ENCODE data around the gene MIA2. TPM values are rescaled to one million over a fixed set of nuclear protein-coding genes. Genes with fewer than 3 reads are reported as not detected.

The MIA2 gene
- total and polyA plus RNA-seq, 2 experiments from 2014 or later: 43.9 to 86.0 TPM

DNA sequence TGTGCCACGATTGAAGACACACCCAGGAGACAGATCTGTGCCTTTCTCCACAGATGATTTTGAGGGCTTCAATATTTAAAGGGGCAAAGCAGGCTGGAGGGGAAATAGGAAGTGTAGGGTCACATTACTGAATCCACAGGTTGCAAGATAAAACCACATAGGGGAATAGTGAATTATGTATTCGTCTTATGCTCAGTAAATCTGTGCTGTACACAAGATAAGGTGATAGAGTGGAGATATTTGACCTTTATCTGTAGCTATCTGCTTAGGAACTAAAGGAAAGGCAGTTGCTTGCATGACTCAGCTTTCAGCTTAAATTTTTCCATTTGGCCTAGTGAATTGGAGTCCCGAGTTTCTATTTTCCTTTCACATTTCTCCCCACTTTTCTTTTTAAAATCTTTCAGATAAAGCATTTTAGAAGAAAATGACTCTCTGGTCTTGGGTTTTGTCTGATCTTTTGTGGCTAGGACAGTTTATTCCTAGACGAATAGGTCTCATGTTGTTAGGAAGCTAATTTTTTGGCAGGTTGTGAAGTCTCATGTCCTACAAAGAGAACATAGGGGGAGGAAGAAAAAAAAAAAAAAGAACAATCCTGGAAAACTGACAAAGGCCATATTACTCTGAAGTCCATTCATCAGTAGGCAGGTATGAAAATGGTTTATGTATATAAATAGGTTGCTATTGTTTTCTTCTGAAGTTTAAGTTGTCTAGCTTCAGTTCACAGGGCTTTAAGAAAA is 143.1 kb downstream of the MIA2 start:
- 51% methylated on average over 4 of the region's 4 CpGs for WGBS (ENCODE audit: low lambda C conversion rate, missing lambda C conversion rate)
- peak overlapping the region; percentile 52 for H3K4me2 ChIP-seq
- no peaks in the 10 kb centered on the region for H3K27me3 ChIP-seq
- H3K9me2 ChIP-seq (replicated peaks; ENCODE audit: insufficient read depth): no peaks in the 10 kb centered on the region
- peak overlapping the region; percentile 87 for H3K27ac ChIP-seq
- no peaks in the 10 kb centered on the region for H3K79me2 ChIP-seq
- peak; percentile 14 for DNase-seq (ENCODE audit: low spot score)
- H3K36me3 ChIP-seq (replicated peaks; ENCODE audit: insufficient read depth, low read depth): no peaks in the 10 kb centered on the region
- H3K4me3 ChIP-seq: no peak overlapping the region
- H3K4me1 ChIP-seq (ENCODE audit: insufficient read depth): no peaks in the 10 kb centered on the region
- H3K9me3 ChIP-seq (ENCODE audit: low read depth): no peaks in the 10 kb centered on the region
- H4K20me1 ChIP-seq (ENCODE audit: insufficient read depth, poor library complexity, severe bottlenecking): no peaks in the 10 kb centered on the region
- no peak for TF ChIP-seq EZH2 (IDR thresholded peaks at IDR 0.05; ENCODE audit: borderline replicate concordance)
- TF ChIP-seq EZH2phosphoT487 (IDR thresholded peaks at IDR 0.05; ENCODE audit: low read depth, severe bottlenecking, unreplicated experiment): no peak
- peak overlapping the region; percentile 11 for H2AFZ ChIP-seq

- H3K4me1 ChIP-seq (ENCODE audit: insufficient read depth): no peaks in the 10 kb centered on the region
- no peaks in the 10 kb centered on the region for H3K27me3 ChIP-seq
- H3K9me2 ChIP-seq (replicated peaks; ENCODE audit: insufficient read depth): no peaks in the 10 kb centered on the region
- no peaks in the 10 kb centered on the region for H4K20me1 ChIP-seq (ENCODE audit: insufficient read depth, poor library complexity, severe bottlenecking)
- H3K4me3 ChIP-seq: no peak overlapping the region
- no peak overlapping the region for H2AFZ ChIP-seq
- 93% methylated on average over 4 of the region's 4 CpGs for WGBS (ENCODE audit: low lambda C conversion rate, missing lambda C conversion rate)
- H3K79me2 ChIP-seq: no peaks in the 10 kb centered on the region
- H3K4me2 ChIP-seq: no peak overlapping the region
- H3K9me3 ChIP-seq (ENCODE audit: low read depth): no peaks in the 10 kb centered on the region
- H3K27ac ChIP-seq: no peak overlapping the region
- no peaks in the 10 kb centered on the region for H3K36me3 ChIP-seq (replicated peaks; ENCODE audit: insufficient read depth, low read depth)
- TF ChIP-seq, protein P1, sequence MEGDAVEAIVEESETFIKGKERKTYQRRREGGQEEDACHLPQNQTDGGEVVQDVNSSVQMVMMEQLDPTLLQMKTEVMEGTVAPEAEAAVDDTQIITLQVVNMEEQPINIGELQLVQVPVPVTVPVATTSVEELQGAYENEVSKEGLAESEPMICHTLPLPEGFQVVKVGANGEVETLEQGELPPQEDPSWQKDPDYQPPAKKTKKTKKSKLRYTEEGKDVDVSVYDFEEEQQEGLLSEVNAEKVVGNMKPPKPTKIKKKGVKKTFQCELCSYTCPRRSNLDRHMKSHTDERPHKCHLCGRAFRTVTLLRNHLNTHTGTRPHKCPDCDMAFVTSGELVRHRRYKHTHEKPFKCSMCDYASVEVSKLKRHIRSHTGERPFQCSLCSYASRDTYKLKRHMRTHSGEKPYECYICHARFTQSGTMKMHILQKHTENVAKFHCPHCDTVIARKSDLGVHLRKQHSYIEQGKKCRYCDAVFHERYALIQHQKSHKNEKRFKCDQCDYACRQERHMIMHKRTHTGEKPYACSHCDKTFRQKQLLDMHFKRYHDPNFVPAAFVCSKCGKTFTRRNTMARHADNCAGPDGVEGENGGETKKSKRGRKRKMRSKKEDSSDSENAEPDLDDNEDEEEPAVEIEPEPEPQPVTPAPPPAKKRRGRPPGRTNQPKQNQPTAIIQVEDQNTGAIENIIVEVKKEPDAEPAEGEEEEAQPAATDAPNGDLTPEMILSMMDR (IDR thresholded peaks at IDR 0.05; ENCODE audit: poor library complexity): no peak
- TF ChIP-seq EZH2 (IDR thresholded peaks at IDR 0.05; ENCODE audit: borderline replicate concordance): no peak
- TF ChIP-seq EZH2phosphoT487 (IDR thresholded peaks at IDR 0.05; ENCODE audit: low read depth, severe bottlenecking, unreplicated experiment): no peak
- DNase-seq (ENCODE audit: low spot score): no peak
Observed at GRCh38 chr14:39381366-39381765, 147.7 kb downstream of the MIA2 start.

GRCh38 chr14:39382463-39382862 is 148.7 kb downstream of the MIA2 start:
- no peak for DNase-seq (ENCODE audit: low spot score)
- Histone ChIP-seq H3K4me3 (no peak overlapping the region), H3K79me2 (no peaks in the 10 kb centered on the region), H2AFZ (no peak overlapping the region), H4K20me1 (ENCODE audit: insufficient read depth, poor library complexity, severe bottlenecking) (no peaks in the 10 kb centered on the region), H3K4me1 (ENCODE audit: insufficient read depth) (no peaks in the 10 kb centered on the region), H3K27me3 (no peaks in the 10 kb centered on the region), H3K27ac (peak overlapping the region; percentile 20), H3K9me2 (replicated peaks; ENCODE audit: insufficient read depth) (no peaks in the 10 kb centered on the region), H3K36me3 (replicated peaks; ENCODE audit: insufficient read depth, low read depth) (no peaks in the 10 kb centered on the region), H3K9me3 (ENCODE audit: low read depth) (no peaks in the 10 kb centered on the region), H3K4me2 (no peak overlapping the region)
- TF ChIP-seq EZH2phosphoT487 (IDR thresholded peaks at IDR 0.05; ENCODE audit: low read depth, severe bottlenecking, unreplicated experiment) (no peak), EZH2 (IDR thresholded peaks at IDR 0.05; ENCODE audit: borderline replicate concordance) (no peak)
- TF ChIP-seq, protein P1 (IDR thresholded peaks at IDR 0.05; ENCODE audit: poor library complexity): no peak
- 66% methylated on average over 3 of the region's 3 CpGs for WGBS (ENCODE audit: low lambda C conversion rate, missing lambda C conversion rate)

GRCh38 chr14:39383026-39383660 is 149.4 kb downstream of the MIA2 start:
- H3K4me3 ChIP-seq: no peak overlapping the region
- no peaks in the 10 kb centered on the region for H3K4me1 ChIP-seq (ENCODE audit: insufficient read depth)
- H3K79me2 ChIP-seq: no peaks in the 10 kb centered on the region
- no peak for TF ChIP-seq EZH2 (IDR thresholded peaks at IDR 0.05; ENCODE audit: borderline replicate concordance)
- TF ChIP-seq, protein P1 (IDR thresholded peaks at IDR 0.05; ENCODE audit: poor library complexity): no peak
- no peak for TF ChIP-seq EZH2phosphoT487 (IDR thresholded peaks at IDR 0.05; ENCODE audit: low read depth, severe bottlenecking, unreplicated experiment)
- H4K20me1 ChIP-seq (ENCODE audit: insufficient read depth, poor library complexity, severe bottlenecking): no peaks in the 10 kb centered on the region
- no peaks in the 10 kb centered on the region for H3K9me2 ChIP-seq (replicated peaks; ENCODE audit: insufficient read depth)
- H3K27me3 ChIP-seq: no peaks in the 10 kb centered on the region
- no peaks in the 10 kb centered on the region for H3K36me3 ChIP-seq (replicated peaks; ENCODE audit: insufficient read depth, low read depth)
- no peak overlapping the region for H3K27ac ChIP-seq
- H2AFZ ChIP-seq: no peak overlapping the region
- WGBS (ENCODE audit: low lambda C conversion rate, missing lambda C conversion rate): 96% methylated on average over 1 of the region's 1 CpG
- H3K9me3 ChIP-seq (ENCODE audit: low read depth): no peaks in the 10 kb centered on the region
- DNase-seq (ENCODE audit: low spot score): no peak
- H3K4me2 ChIP-seq: no peak overlapping the region

Data from hepatocyte (in vitro differentiated cells).